Thyroid gland (tissue), 4 donors: ENCODE data around the gene PNPLA6. TPM values are rescaled to one million over a fixed set of nuclear protein-coding genes. Genes with fewer than 3 reads are reported as not detected.

Experiments
- DNase-seq, 2 donors: peaks; one replicate each; pipeline ENCODE4 v3.0.0-alpha.2; 2019
- H3K27ac ChIP-seq, 3 donors: fragments of 200-600 bp; sonication (generic); 1 replicate in 2 of 3; 2 replicates in 1 of 3; pipeline ENCODE4 v1.5.1; 2016 to 2019; ENCODE audit warnings: mild to moderate bottlenecking in 1 of 3, moderate library complexity in 1 of 3
- H3K27me3 ChIP-seq: fragments of 200-600 bp; sonication (generic); one replicate; pipeline ENCODE4 v1.5.1; 2019
- H3K36me3 ChIP-seq, 2 donors: fragments of 200-600 bp; sonication (generic); one replicate each; pipeline ENCODE4 v1.5.1; 2016 to 2019
- H3K4me1 ChIP-seq, 2 donors: fragments of 200-600 bp; sonication (generic); one replicate each; pipeline ENCODE4 v1.5.1; 2017 to 2019
- H3K4me3 ChIP-seq, 3 donors: fragments of 200-600 bp; sonication (generic); replicated peaks in 1 of 3; 1 replicate in 2 of 3; 2 replicates in 1 of 3; pipeline ENCODE4 v1.5.1; 2016; ENCODE audit warnings: mild to moderate bottlenecking in 1 of 3
- H3K9me3 ChIP-seq: fragments of 200-600 bp; sonication (generic); one replicate; pipeline ENCODE4 v1.5.1; 2017
- CTCF ChIP-seq, 6 experiments: fragments of 200-600 bp in 3 of 6; fragments of 450-650 bp in 3 of 6; sonication (generic) in 3 of 6; IDR thresholded peaks; one replicate each; pipeline ENCODE4 v1.5.1; 2016 to 2019; ENCODE audit warnings: antibody characterized with exemption in 6 of 6, mild to moderate bottlenecking in 2 of 6, inconsistent platforms in 1 of 6, moderate library complexity in 1 of 6
- POLR2A ChIP-seq, 2 donors: fragments of 450-650 bp; IDR thresholded peaks; one replicate each; pipeline ENCODE4 v1.6.1; 2017; ENCODE audit warnings: antibody characterized with exemption in 2 of 2, mild to moderate bottlenecking in 2 of 2, moderate library complexity in 1 of 2
- WGBS, 2 donors: methylation state at CpG; one replicate each; pipeline ENCODE4 v1.1.5; 2017; 5-methylcytosine and 5-hydroxymethylcytosine counted together
- intact Hi-C: fragments of 100-400 bp; cut with DNase I; formaldehyde crosslinking; loops from one replicate; pipeline ENCODE4 v1.15.1; 2023
- total RNA-seq, 4 donors: library from RNA; depleted of rRNA; stranded (reverse); fragments of >200 nt; gene quantifications; one replicate each; pipeline ENCODE4 v1.2.3, GENCODE V29; 2016

Gene PNPLA6
- total RNA-seq, 4 donors from 2014 or later = 53.2 to 93.9 (median 84.1) TPM

GRCh38 chr19:7492142-7492541 is 43.4 kb upstream of the PNPLA6 start:
- intact Hi-C loops = no loop called here
- no peak for DNase-seq
- Histone ChIP-seq H3K4me1 (peaks cover 9 to 11% of the 10 kb centered on the region in 2 donors), H3K36me3 (no peaks in the 10 kb centered on the region), H3K4me3 (no peak overlapping the region), H3K9me3 (no peaks in the 10 kb centered on the region), H3K27me3 (no peaks in the 10 kb centered on the region), H3K27ac (no peak overlapping the region)
- TF ChIP-seq CTCF (IDR thresholded peaks at IDR 0.05) = no peak
- TF ChIP-seq POLR2A (IDR thresholded peaks at IDR 0.05) = no peak
- 73 to 86% methylated on average over 4 of the region's 4 CpGs for WGBS, 2 donors

- DNase-seq = no peak
- TF ChIP-seq CTCF (IDR thresholded peaks at IDR 0.05) (no peak), POLR2A (IDR thresholded peaks at IDR 0.05) (no peak)
- Histone ChIP-seq H3K9me3 (no peaks in the 10 kb centered on the region), H3K4me3 (no peak overlapping the region), H3K4me1 (peaks cover 9 to 11% of the 10 kb centered on the region in 2 donors), H3K27me3 (no peaks in the 10 kb centered on the region), H3K27ac (no peak overlapping the region), H3K36me3 (no peaks in the 10 kb centered on the region)
- 85% methylated on average over 11 of the region's 11 CpGs for WGBS, 2 donors
- intact Hi-C loops = no loop called here
These were observed 43.0 kb upstream of the PNPLA6 start for GRCh38 chr19:7492558-7492957.

- Histone ChIP-seq H3K27ac (peak overlapping the region in 2 of 3 donors; percentile 17), H3K4me3 (no peak overlapping the region), H3K9me3 (no peaks in the 10 kb centered on the region), H3K27me3 (no peaks in the 10 kb centered on the region), H3K4me1 (peaks cover under 1% of the 10 kb centered on the region in 2 donors), H3K36me3 (no peaks in the 10 kb centered on the region)
- WGBS, 2 donors = 50 to 56% methylated on average over 9 to 13 of the region's 13 CpGs
- no peak for DNase-seq
- TF ChIP-seq CTCF (IDR thresholded peaks at IDR 0.05) (no peak), POLR2A (IDR thresholded peaks at IDR 0.05) (no peak)
- intact Hi-C loops = no loop called here
These were observed 41.0 kb upstream of the PNPLA6 start for GRCh38 chr19:7494416-7495098.

GRCh38 chr19:7497292-7497691 is 38.2 kb upstream of the PNPLA6 start:
- 53 to 66% methylated on average over 7 of the region's 7 CpGs for WGBS, 2 donors
- peaks cover 0 to 8% of the 10 kb centered on the region in 2 donors for H3K4me1 ChIP-seq
- intact Hi-C loops = no loop called here
- H3K4me3 ChIP-seq = no peak overlapping the region
- TF ChIP-seq POLR2A (IDR thresholded peaks at IDR 0.05) (no peak), CTCF (IDR thresholded peaks at IDR 0.05) (peak in 1 of 6 experiments; percentile 13)
- H3K27ac ChIP-seq = no peak overlapping the region
- no peaks in the 10 kb centered on the region for H3K9me3 ChIP-seq
- DNase-seq = no peak
- H3K27me3 ChIP-seq = no peaks in the 10 kb centered on the region
- no peaks in the 10 kb centered on the region for H3K36me3 ChIP-seq

- Histone ChIP-seq H3K9me3 (no peaks in the 10 kb centered on the region), H3K4me1 (peaks cover 4 to 15% of the 10 kb centered on the region in 2 donors), H3K36me3 (no peaks in the 10 kb centered on the region), H3K4me3 (peak overlapping the region in 1 of 3 donors; percentile 26), H3K27me3 (no peaks in the 10 kb centered on the region), H3K27ac (no peak overlapping the region)
- TF ChIP-seq CTCF (IDR thresholded peaks at IDR 0.05) = no peak
- TF ChIP-seq POLR2A (IDR thresholded peaks at IDR 0.05) = no peak
- intact Hi-C loops = no loop called here
- no peak for DNase-seq
- WGBS, 2 donors = 4 to 10% methylated on average over 9 to 34 of the region's 93 CpGs
These were observed 34.6 kb upstream of the PNPLA6 start for GRCh38 chr19:7500811-7501450.
